ENCODE data around the gene KRTAP12-4.
"Not testable (repeated sequence)": the region's sequence is repeated elsewhere in the genome, so short reads cannot be mapped to it uniquely, and the experiment has no call there.

The KRTAP12-4 gene

GRCh38 chr21:44695184-44695583 lies 40.7 kb upstream of the KRTAP12-4 start:
- DNase-seq (ENCODE audit: low read depth) = no peak
- no peak overlapping the region for H3K4me3 ChIP-seq (replicated peaks; ENCODE audit: low read depth, low read length)
- no peak for TF ChIP-seq CTCF (IDR thresholded peaks at IDR 0.05; ENCODE audit: low read length, missing control alignments)

- no peak for TF ChIP-seq CTCF (IDR thresholded peaks at IDR 0.05; ENCODE audit: low read length, missing control alignments)
- DNase-seq (ENCODE audit: low read depth) = no peak
- no peak overlapping the region for H3K4me3 ChIP-seq (replicated peaks; ENCODE audit: low read depth, low read length)
These were observed 40.3 kb upstream of the KRTAP12-4 start for GRCh38 chr21:44694776-44695175.

DNA sequence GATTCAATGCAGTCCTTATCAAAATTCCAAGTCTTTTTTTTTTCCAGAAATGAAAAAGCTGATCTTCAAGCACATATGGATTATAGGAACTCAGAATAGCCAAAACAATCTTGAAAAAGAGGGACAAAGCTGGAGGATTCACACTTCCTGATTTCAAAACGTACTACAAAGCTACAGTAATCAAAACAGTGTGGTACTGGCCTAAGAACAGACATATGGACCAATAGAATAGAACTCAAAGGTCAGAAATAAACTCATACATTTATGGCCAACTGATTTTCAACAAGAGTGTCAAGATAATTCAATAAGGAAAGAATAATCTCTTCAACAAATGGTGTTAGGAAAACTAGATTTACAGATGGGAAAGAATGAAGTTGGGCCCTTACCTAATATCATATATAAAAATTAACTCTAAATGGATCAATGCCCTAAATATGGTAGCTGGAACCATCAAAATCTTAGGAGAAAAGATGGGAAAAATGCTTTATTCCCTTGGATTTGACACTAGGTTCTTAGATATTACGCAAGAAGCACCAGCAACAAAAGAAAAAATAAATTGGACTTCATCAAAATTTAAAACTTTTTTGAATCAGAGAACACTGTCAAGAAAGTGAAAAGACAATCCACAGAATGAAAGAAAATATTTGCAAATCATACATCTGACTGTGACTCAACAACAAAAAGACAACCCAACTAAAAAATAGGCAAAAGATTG lies 38.5 kb upstream of the KRTAP12-4 start:
- no peak for DNase-seq (ENCODE audit: low read depth)
- H3K4me3 ChIP-seq (replicated peaks; ENCODE audit: low read depth, low read length) = no peak overlapping the region

GRCh38 chr21:44691686-44692085 lies 37.2 kb upstream of the KRTAP12-4 start:
- DNase-seq (ENCODE audit: low read depth) = no peak
- H3K4me3 ChIP-seq (replicated peaks; ENCODE audit: low read depth, low read length) = no peak overlapping the region
- TF ChIP-seq CTCF (IDR thresholded peaks at IDR 0.05; ENCODE audit: low read length, missing control alignments) = no peak

More for the DNA sequence above, 38.5 kb upstream of the KRTAP12-4 start:
- TF ChIP-seq CTCF (IDR thresholded peaks at IDR 0.05; ENCODE audit: low read length, missing control alignments) = no peak

- DNase-seq (ENCODE audit: low read depth) = not testable (repeated sequence)
These were observed 35.3 kb upstream of the KRTAP12-4 start for GRCh38 chr21:44689740-44690139.

DNA sequence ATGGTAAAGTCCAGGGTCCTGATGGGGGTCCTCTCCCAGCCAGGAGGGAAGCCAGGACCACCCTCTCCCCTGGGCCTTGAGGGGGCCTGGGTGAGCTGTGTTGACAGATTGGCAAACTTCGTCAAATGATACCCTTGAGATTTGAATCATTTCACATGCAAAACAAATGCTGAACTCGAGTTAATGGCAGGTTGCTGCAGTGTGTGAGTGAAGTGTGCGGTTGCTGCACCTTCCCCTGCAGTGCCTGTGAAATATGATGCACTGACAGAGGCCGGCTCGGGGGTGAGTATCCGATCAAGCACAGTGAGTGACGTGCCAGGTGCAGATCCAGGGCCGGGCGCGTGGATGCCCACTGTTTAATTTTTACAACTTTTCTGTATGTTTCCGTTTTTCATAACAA lies 33.2 kb upstream of the KRTAP12-4 start:
- no peak for DNase-seq (ENCODE audit: low read depth)
- H3K4me3 ChIP-seq (replicated peaks; ENCODE audit: low read depth, low read length) = no peak overlapping the region
- no peak for TF ChIP-seq CTCF (IDR thresholded peaks at IDR 0.05; ENCODE audit: low read length, missing control alignments)

More at GRCh38 chr21:44689740-44690139, 35.3 kb upstream of the KRTAP12-4 start:
- not testable (repeated sequence) for H3K4me3 ChIP-seq (replicated peaks; ENCODE audit: low read depth, low read length)

DNA sequence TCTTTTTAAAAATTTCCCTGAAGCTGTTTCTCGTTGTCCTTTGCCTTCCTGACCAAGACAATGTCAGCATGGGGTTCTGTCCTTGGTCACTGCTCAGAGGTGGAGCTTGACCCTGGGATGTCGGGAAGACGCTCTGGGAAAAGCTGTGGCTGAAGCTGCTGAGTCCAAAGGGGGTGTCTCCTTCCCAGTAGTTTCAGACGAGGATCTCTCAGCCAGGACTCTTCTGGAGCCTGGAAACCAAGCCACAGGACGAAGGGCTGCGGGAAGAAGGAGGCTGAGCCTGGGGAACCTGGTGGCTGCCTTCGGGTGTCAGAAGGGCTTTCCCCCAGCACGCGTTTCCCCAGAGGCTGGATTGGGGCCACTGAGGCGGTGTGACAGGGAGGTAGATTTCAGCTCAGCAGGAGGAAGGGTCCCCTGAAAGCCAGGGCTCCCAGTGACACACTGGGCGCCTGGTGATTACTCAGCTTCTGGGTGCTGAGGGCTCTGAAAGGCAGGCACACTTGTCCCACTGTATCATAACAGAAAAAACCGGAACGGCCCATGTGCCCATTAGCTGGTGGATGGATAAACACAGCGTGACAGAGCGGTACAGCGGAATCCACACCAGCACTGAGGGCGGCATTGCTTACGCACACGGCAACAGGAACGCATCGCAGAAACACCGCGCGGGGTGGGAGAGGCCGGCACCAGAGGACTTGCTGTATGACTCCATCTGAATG lies 32.5 kb upstream of the KRTAP12-4 start:
- H3K4me3 ChIP-seq (replicated peaks; ENCODE audit: low read depth, low read length) = no peak overlapping the region
- no peak for DNase-seq (ENCODE audit: low read depth)
- no peak for TF ChIP-seq CTCF (IDR thresholded peaks at IDR 0.05; ENCODE audit: low read length, missing control alignments)

Measured in fibroblast of pulmonary artery (primary cell).